Muscle of leg (tissue), 11 donors: ENCODE data around the gene SEPHS1. TPM values are rescaled to one million over a fixed set of nuclear protein-coding genes. Genes with fewer than 3 reads are reported as not detected.
"Not testable (repeated sequence)": the region's sequence is repeated elsewhere in the genome, so short reads cannot be mapped to it uniquely, and the experiment has no call there.

Source experiments
- DNase-seq: peaks from one replicate; pipeline ENCODE4 v3.0.0; 2013
- H3K27ac ChIP-seq: one replicate; pipeline ENCODE4 v1.5.1; 2013; ENCODE audit warnings: mild to moderate bottlenecking, low read length, control low read depth
- H3K27me3 ChIP-seq: one replicate; pipeline ENCODE4 v1.6.1; 2013; ENCODE audit warnings: low read length; ENCODE audit not compliant: control insufficient read depth, insufficient read depth
- H3K36me3 ChIP-seq: one replicate; pipeline ENCODE4 v1.6.1; 2013; ENCODE audit warnings: low read length; ENCODE audit not compliant: control insufficient read depth, insufficient read depth
- H3K4me1 ChIP-seq: one replicate; pipeline ENCODE4 v1.6.1; 2013; ENCODE audit warnings: low read length; ENCODE audit not compliant: control insufficient read depth, insufficient read depth
- H3K4me3 ChIP-seq: one replicate; pipeline ENCODE4 v1.5.1; 2013; ENCODE audit warnings: low read length, control low read depth
- H3K9me3 ChIP-seq: replicated peaks from 2 replicates; pipeline ENCODE4 v1.6.1; 2013; ENCODE audit warnings: low read depth, low read length; ENCODE audit not compliant: control insufficient read depth
- WGBS: methylation state at CpG from one replicate; pipeline ENCODE4 v1.1.5; 2013; ENCODE audit warnings: missing lambda C conversion rate; ENCODE audit not compliant: insufficient coverage; 5-methylcytosine and 5-hydroxymethylcytosine counted together
- polyA plus RNA-seq, 8 donors: library from polyadenylated mRNA; unstranded; fragments of 120-200 nt; gene quantifications; one replicate each; pipeline versions ENCODE4 v1.2.1 to v1.2.3, GENCODE V29; 2013; ENCODE audit warnings: inconsistent platforms in 1 of 8, low replicate concordance in 1 of 8; ENCODE audit not compliant: insufficient read length in 8 of 8, insufficient read depth in 1 of 8
- total RNA-seq: library from RNA; stranded (reverse); fragments of 120-200 nt; gene quantifications from one replicate; pipeline ENCODE4 v1.2.4, GENCODE V29; 2013

Gene SEPHS1
- total and polyA plus RNA-seq, 9 donors, result 40.1 to 76.0 (median 62.3) TPM

GRCh38 chr10:13294784-13295183 lies 53.3 kb downstream of the SEPHS1 start:
- H3K27me3 ChIP-seq, result no peaks in the 10 kb centered on the region
- H3K36me3 ChIP-seq, result peaks cover 23% of the 10 kb centered on the region
- peaks cover 2% of the 10 kb centered on the region for H3K4me1 ChIP-seq
- no peak overlapping the region for H3K4me3 ChIP-seq
- no CpG with 5 or more reads among the region's 2 CpGs for WGBS
- no peak overlapping the region for H3K27ac ChIP-seq
- no peaks in the 10 kb centered on the region for H3K9me3 ChIP-seq
- no peak for DNase-seq

DNA sequence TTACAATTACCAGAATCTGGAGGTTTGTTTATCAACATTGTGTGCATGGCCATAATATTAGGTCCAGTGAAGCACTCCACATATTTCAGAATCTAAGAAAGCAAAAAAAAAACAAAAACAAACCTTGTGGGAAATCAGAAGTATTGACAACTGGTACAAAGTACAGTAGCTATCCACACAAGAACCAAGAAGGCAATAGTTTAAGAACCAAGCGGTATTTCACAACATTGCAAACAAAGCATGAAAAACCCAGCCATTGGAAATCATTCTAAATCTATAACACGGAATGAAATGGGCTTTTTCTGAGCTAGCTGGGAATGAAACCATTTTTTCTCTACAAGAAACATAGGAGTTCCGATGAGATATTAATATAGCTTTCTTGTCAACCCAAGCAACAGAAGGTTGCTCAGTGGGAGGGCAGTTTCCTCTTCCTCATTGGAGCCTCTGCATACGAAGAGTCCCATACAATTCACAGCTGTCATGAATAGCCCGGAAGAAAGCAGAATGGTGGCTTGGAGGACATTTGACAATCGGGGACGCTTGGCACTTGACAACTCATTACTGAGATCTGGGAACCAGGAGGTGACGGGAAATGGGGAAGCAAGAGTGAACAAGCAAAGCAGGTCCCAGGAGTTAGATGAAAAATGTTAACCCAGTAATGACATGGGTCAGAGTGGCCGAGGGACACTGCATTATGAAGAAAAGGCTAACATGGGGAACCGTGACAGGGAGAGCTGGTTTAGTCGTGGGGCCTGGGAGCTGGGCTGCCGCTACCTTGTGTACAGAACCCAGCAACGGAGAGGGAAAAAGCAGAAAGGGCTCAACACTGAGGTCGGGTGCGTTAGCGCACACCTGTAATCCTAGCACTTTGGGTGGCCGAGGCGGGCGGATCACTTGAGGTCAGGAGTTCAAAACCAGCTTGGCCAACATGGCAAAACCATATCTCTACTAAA lies 56.0 kb downstream of the SEPHS1 start:
- no peak for DNase-seq
- peaks cover 30% of the 10 kb centered on the region for H3K36me3 ChIP-seq
- no peaks in the 10 kb centered on the region for H3K27me3 ChIP-seq
- no peak overlapping the region for H3K27ac ChIP-seq
- H3K9me3 ChIP-seq, result no peaks in the 10 kb centered on the region
- no peaks in the 10 kb centered on the region for H3K4me1 ChIP-seq
- H3K4me3 ChIP-seq, result no peak overlapping the region
- WGBS, result 90% methylated on average over 15 of the region's 19 CpGs

GRCh38 chr10:13291061-13291460 lies 57.0 kb downstream of the SEPHS1 start:
- no peak for DNase-seq
- H3K36me3 ChIP-seq, result peaks cover 33% of the 10 kb centered on the region

DNA sequence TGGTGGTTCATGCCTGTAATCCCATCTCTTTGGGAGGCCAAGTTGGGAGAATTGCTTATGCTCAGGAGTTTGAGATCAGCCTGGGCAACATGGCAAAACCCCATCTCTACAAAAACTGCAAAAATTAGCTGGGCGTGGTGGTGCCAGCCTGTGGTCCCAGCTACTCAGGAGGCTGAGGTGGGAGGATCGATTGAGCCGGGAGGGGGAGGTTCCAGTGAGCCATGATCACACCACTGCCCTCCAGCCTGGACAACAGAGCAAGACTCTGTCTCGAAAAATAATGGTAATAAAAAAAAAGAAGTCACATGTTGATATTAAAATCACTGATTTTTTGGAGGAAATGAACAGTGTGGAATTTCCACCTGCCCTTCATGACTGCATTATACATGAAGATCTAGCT lies 64.0 kb downstream of the SEPHS1 start:
- Histone ChIP-seq H3K27ac (no peak overlapping the region), H3K36me3 (peaks cover 41% of the 10 kb centered on the region), H3K27me3 (no peaks in the 10 kb centered on the region), H3K9me3 (no peaks in the 10 kb centered on the region), H3K4me1 (no peaks in the 10 kb centered on the region), H3K4me3 (no peak overlapping the region)
- WGBS, result no CpG with 5 or more reads among the region's 4 CpGs
- no peak for DNase-seq

More at GRCh38 chr10:13291061-13291460, 57.0 kb downstream of the SEPHS1 start:
- no peak overlapping the region for H3K27ac ChIP-seq
- H3K9me3 ChIP-seq, result no peaks in the 10 kb centered on the region
- no peaks in the 10 kb centered on the region for H3K27me3 ChIP-seq
- H3K4me1 ChIP-seq, result no peaks in the 10 kb centered on the region
- H3K4me3 ChIP-seq, result no peak overlapping the region
- WGBS, result no CpG with 5 or more reads among the region's 4 CpGs

- peaks cover 38% of the 10 kb centered on the region for H3K36me3 ChIP-seq
- H3K4me1 ChIP-seq, H3K27me3 ChIP-seq, H3K27ac ChIP-seq, H3K4me3 ChIP-seq, DNase-seq, H3K9me3 ChIP-seq: not testable (repeated sequence)
- 87% methylated on average over 2 of the region's 6 CpGs for WGBS
Observed at GRCh38 chr10:13282348-13282747, 65.7 kb downstream of the SEPHS1 start.

DNA sequence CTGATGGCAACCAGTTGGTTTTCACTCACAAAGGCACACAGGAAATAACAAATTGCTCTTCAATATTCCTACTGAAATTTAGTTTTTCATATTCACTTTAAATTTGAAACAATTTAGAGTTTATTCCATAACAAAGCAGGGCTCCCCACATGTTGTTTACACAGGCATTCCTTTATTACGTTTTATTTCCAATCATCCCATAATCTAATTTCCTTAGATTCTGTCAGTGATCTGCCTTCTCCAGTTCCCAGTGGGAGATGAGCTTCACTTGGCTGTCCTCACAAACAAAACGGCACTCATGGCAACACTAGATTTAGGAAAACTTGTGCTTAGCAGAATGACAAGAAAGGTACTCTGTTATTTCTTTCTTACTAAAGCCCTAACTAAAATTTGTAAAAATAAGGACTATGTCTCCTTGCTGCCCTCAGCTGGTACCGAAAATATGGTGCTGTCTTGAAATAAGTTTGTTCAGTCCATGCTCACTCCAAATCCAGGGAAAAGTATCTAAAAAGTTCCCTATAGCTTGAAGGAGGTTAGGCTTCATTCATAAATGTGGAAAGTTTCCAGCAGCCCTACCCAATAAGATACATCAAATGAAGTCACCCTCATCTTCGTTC lies 71.2 kb downstream of the SEPHS1 start:
- no peak overlapping the region for H3K4me3 ChIP-seq
- no peaks in the 10 kb centered on the region for H3K27me3 ChIP-seq
- DNase-seq, result peak; percentile 63
- 0% methylated on average over 1 of the region's 4 CpGs for WGBS
- peaks cover 12% of the 10 kb centered on the region for H3K4me1 ChIP-seq
- H3K36me3 ChIP-seq, result peaks cover 18% of the 10 kb centered on the region
- no peaks in the 10 kb centered on the region for H3K9me3 ChIP-seq
- H3K27ac ChIP-seq, result no peak overlapping the region

- no CpG with 5 or more reads among the region's 11 CpGs for whole genome bisulfite sequencing
Observed at GRCh38 chr10:13276146-13276545, 71.9 kb downstream of the SEPHS1 start.

DNA sequence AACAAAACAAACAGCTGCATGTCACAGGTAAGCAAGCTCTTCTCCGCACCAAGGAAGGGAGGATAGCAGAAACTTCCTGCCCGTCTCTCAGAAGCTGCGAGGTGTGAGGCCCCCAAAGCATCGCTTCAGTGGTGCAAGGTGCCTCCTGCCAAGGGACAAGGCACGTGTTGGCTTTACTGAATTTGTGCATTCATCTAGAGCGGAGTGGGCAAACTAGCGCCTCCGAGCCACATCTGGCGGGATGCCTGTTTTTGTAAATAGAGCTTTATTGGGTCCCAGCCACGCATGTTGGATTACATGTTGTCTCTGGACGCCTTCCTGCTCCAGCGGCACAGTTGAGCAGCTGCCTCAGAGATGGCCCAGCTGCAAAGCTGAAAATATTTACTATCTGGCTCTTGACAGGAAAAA lies 75.9 kb downstream of the SEPHS1 start:
- peak overlapping the region; percentile 64 for H3K27ac ChIP-seq
- no peak overlapping the region for H3K4me3 ChIP-seq
- no peaks in the 10 kb centered on the region for H3K27me3 ChIP-seq
- no peaks in the 10 kb centered on the region for H3K9me3 ChIP-seq
- no peaks in the 10 kb centered on the region for H3K36me3 ChIP-seq
- peak; percentile 91 for DNase-seq
- WGBS, result 14% methylated on average over 11 of the region's 12 CpGs
- peaks cover 22% of the 10 kb centered on the region for H3K4me1 ChIP-seq

More at GRCh38 chr10:13276146-13276545, 71.9 kb downstream of the SEPHS1 start:
- peaks cover 19% of the 10 kb centered on the region for H3K4me1 ChIP-seq
- DNase-seq, H3K9me3 ChIP-seq, H3K4me3 ChIP-seq, H3K27ac ChIP-seq, H3K27me3 ChIP-seq: not testable (repeated sequence)
- peaks cover 14% of the 10 kb centered on the region for H3K36me3 ChIP-seq

- Histone ChIP-seq H3K4me1 (peaks cover 22% of the 10 kb centered on the region), H3K27me3 (no peaks in the 10 kb centered on the region), H3K4me3 (no peak overlapping the region), H3K27ac (peak overlapping the region; percentile 64), H3K36me3 (no peaks in the 10 kb centered on the region), H3K9me3 (no peaks in the 10 kb centered on the region)
- 25% methylated on average over 2 of the region's 14 CpGs for WGBS
- DNase-seq, result peak; percentile 32
Observed at GRCh38 chr10:13271552-13272163, 76.4 kb downstream of the SEPHS1 start.
